Activated CD8-positive, alpha-beta T cell treated with anti-CD3 and anti-CD28 coated beads for 36 hours (primary cell): ENCODE measurements around the gene SERPINB12. TPM values are rescaled to one million over a fixed set of nuclear protein-coding genes. Genes with fewer than 3 reads are reported as not detected.
A peak's percentile ranks its signal among the peaks of the same experiment; 100 is the strongest.

Experiments
- ATAC-seq: fragments of 200-7000 bp; cut with Tn5 transposase; one replicate; pipeline ENCODE4 v1.10.0; 2021; ENCODE audit warnings: mild to moderate bottlenecking, moderate library complexity
- CTCF ChIA-PET: fragments of 350-600 bp; sonication (Branson Sonifier 250); formaldehyde crosslinking; loops from one replicate; lab custom pipeline; 2021; ENCODE audit warnings: antibody characterized with exemption; lab: Charles Lee
- POLR2A ChIA-PET: fragments of 350-600 bp; sonication (Branson Sonifier 250); formaldehyde crosslinking; loops from one replicate; lab custom pipeline; 2021; ENCODE audit warnings: antibody characterized with exemption; lab: Charles Lee
- DNase-seq: peaks from one replicate; pipeline ENCODE4 v3.0.0-alpha.2; 2020
- H3K27ac Mint-ChIP-seq: one replicate; pipeline ENCODE4 v1.8.0; 2021; ENCODE audit warnings: mild to moderate bottlenecking, mixed read lengths
- H3K27me3 Mint-ChIP-seq: one replicate; pipeline ENCODE4 v1.8.0; 2021; ENCODE audit warnings: mixed read lengths
- H3K36me3 Mint-ChIP-seq: one replicate; pipeline ENCODE4 v1.8.0; 2021; ENCODE audit warnings: low read depth, mixed read lengths
- H3K4me1 Mint-ChIP-seq: one replicate; pipeline ENCODE4 v1.8.0; 2021; ENCODE audit warnings: low read depth, mixed read lengths
- H3K4me3 Mint-ChIP-seq: one replicate; pipeline ENCODE4 v1.8.0; 2021; ENCODE audit warnings: mild to moderate bottlenecking, moderate library complexity, mixed read lengths
- H3K9me3 Mint-ChIP-seq: one replicate; pipeline ENCODE4 v1.8.0; 2021; ENCODE audit warnings: mixed read lengths
- intact Hi-C: fragments of 100-400 bp; cut with micrococcal nuclease; formaldehyde crosslinking; loops from one replicate; pipeline ENCODE4 v1.10.0; 2022
- total RNA-seq, 2 experiments: library from RNA; stranded (reverse); gene quantifications; one replicate each; pipeline ENCODE4 v1.2.3, GENCODE V29; 2021
- TF ChIP-seq, protein P1 (sequence below): fragments of 200-600 bp; IDR thresholded peaks from one replicate; pipeline ENCODE4 v1.8.0; 2022; ENCODE audit warnings: antibody characterized with exemption, mild to moderate bottlenecking

Gene SERPINB12
- total RNA-seq, 2 experiments from 2014 or later = not detected

DNA sequence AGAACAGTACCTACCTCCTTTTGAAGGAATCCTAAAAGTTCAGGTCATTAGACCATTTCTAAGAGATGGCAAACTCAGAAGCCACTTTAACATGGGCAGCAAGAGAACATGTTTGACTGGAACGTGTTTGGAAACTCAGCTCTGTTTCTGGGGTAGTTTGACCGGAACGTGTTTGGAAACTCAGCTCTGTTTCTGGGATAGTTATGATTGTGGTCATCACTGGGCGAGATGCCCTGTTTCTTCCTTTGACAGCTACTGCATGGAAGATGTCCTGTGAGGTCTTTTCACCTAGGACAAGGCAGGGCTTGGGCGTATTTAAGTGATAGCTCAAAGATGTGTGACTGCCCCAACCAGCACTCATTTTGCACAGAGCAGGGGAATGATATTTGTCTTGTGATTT is 25.1 kb downstream of the SERPINB12 start:
- POLR2A ChIA-PET = no interaction called here
- no peak for DNase-seq
- Mint-ChIP-seq H3K27me3 (peaks cover 4% of the 10 kb centered on the region), H3K27ac (no peak overlapping the region), H3K4me3 (no peak overlapping the region), H3K36me3 (no peaks in the 10 kb centered on the region), H3K4me1 (no peaks in the 10 kb centered on the region), H3K9me3 (no peaks in the 10 kb centered on the region)
- CTCF ChIA-PET = interaction anchor here (0.7 to 5.7 kb wide), 3 partner anchors 10 to 370 kb away, joined by 3 to 40 read pairs (median 14); no protein-coding TSS in a partner anchor
- TF ChIP-seq, protein P1, sequence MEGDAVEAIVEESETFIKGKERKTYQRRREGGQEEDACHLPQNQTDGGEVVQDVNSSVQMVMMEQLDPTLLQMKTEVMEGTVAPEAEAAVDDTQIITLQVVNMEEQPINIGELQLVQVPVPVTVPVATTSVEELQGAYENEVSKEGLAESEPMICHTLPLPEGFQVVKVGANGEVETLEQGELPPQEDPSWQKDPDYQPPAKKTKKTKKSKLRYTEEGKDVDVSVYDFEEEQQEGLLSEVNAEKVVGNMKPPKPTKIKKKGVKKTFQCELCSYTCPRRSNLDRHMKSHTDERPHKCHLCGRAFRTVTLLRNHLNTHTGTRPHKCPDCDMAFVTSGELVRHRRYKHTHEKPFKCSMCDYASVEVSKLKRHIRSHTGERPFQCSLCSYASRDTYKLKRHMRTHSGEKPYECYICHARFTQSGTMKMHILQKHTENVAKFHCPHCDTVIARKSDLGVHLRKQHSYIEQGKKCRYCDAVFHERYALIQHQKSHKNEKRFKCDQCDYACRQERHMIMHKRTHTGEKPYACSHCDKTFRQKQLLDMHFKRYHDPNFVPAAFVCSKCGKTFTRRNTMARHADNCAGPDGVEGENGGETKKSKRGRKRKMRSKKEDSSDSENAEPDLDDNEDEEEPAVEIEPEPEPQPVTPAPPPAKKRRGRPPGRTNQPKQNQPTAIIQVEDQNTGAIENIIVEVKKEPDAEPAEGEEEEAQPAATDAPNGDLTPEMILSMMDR = no peak
- intact Hi-C loops = no loop called here
- no peak for ATAC-seq

DNA sequence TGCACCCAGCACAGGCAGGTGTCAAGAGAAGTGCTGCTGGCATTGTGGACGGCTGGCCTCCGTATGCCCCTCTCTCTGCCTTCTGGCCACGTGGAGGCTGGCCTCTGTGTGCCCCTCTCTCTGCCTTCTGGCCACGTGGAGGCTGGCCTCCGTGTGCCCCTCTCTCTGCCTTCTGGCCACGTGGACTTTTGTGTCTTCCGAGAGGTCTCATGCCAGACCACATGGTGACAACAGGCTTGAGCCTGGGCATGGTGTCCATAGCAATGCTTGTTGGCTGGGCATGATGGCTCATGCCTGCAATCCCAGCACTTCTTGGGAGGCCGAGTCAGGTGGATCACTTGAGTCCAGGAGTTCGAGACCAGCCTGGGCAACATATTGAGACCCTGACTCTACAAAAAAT is 25.7 kb downstream of the SERPINB12 start:
- Mint-ChIP-seq H3K27me3 (peaks cover 8% of the 10 kb centered on the region), H3K36me3 (no peaks in the 10 kb centered on the region), H3K4me1 (no peaks in the 10 kb centered on the region), H3K27ac (no peak overlapping the region), H3K4me3 (no peak overlapping the region), H3K9me3 (no peaks in the 10 kb centered on the region)
- no peak for DNase-seq
- POLR2A ChIA-PET = no interaction called here
- TF ChIP-seq, protein P1 = no peak
- intact Hi-C loops = no loop called here
- ATAC-seq = no peak
- CTCF ChIA-PET = interaction anchor here (3.1 to 5.7 kb wide), 2 partner anchors 10 to 49 kb away, joined by 14 to 40 read pairs; no protein-coding TSS in a partner anchor

DNA sequence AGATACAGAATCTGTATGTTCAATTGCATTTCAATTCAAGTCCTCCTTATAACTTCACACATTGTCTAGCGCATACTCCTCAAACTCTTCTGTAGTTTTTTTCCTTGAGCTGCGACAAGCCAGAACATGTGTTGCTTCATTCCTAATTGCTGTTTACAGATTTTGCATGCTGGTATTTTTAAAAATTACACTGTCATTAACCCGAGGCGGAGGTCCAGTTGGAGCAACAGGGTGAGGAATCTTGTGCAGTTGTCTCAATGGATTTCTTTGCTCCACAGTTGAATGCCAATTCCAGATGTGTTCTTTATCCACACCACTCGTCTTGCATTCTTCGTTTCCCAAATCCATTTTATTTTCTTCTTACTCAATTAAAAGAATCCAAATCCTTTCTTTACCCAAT is 28.6 kb downstream of the SERPINB12 start:
- H3K4me1 Mint-ChIP-seq = no peaks in the 10 kb centered on the region
- H3K27me3 Mint-ChIP-seq = peaks cover 8% of the 10 kb centered on the region
- no peaks in the 10 kb centered on the region for H3K36me3 Mint-ChIP-seq

DNA sequence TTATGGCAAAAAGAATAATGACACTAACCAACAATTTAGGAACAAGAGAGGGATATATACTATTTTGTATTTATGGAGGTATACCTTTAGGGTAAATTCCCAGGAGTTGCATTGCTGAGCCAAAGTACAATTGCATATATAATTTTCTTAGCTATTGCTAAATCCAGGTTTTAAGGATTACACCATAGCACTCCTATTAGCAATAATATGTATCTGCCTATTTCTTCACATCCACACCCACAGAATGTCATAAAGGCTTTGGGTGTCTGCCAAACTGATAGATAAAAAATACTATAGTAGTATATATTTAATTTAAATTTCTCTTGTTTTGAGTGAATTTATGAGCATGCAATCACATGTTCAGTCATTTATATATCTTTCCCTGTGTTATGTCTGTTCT is 33.5 kb downstream of the SERPINB12 start:
- H3K27ac Mint-ChIP-seq = no peak overlapping the region
- ChIA-PET POLR2A (interaction anchor here (0.6 kb wide), 1 partner anchor 141 kb away, joined by 4 read pairs; no protein-coding TSS in a partner anchor), CTCF (interaction anchor here (1.3 to 6.7 kb wide), 3 partner anchors 9 to 64 kb away, joined by 4 to 125 read pairs (median 40); no protein-coding TSS in a partner anchor)
- peaks cover 9% of the 10 kb centered on the region for H3K27me3 Mint-ChIP-seq
- TF ChIP-seq, protein P1 = no peak
- no peak for DNase-seq
- H3K4me3 Mint-ChIP-seq = no peak overlapping the region
- no peaks in the 10 kb centered on the region for H3K4me1 Mint-ChIP-seq
- no peaks in the 10 kb centered on the region for H3K36me3 Mint-ChIP-seq
- no peak for ATAC-seq
- no peaks in the 10 kb centered on the region for H3K9me3 Mint-ChIP-seq
- intact Hi-C loops = loop anchor here (5.0 kb wide), 1 partner anchor 58 kb away; no protein-coding TSS in a partner anchor

More for the DNA sequence above, 28.6 kb downstream of the SERPINB12 start:
- TF ChIP-seq, protein P1 = no peak
- no peak overlapping the region for H3K27ac Mint-ChIP-seq
- POLR2A ChIA-PET = no interaction called here
- ATAC-seq (no peak), DNase-seq (no peak)
- intact Hi-C loops = no loop called here
- no peaks in the 10 kb centered on the region for H3K9me3 Mint-ChIP-seq
- no peak overlapping the region for H3K4me3 Mint-ChIP-seq
- CTCF ChIA-PET = no interaction called here

DNA sequence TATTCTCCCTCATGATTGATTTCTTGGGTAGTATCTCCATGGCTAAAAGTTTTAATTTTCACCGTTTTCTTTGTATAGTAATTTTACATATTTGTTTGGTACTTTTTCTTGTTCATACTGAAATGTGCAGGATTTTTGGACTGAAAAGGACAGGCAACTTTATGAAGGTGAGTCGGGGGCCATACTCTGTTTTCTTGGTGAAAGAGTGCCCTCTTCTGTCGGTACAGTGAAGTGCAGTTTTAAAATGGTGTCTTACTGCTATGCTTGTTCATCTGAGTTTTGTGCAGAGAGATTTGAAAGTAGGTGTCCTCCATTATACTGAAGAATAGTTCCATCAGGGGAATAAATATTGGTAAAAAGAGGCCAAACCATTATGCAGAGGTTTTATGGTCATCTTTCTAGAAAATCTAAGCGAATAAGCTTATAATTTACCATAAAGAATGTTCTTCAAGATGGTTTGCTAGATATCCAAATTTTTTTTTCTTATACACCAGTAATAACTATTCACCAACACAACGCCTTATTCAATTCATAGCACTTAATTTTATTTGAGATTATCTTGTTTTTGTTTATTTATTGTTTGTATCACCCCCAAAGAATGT is 36.3 kb downstream of the SERPINB12 start:
- Mint-ChIP-seq H3K4me3 (no peak overlapping the region), H3K4me1 (no peaks in the 10 kb centered on the region), H3K27ac (no peak overlapping the region), H3K9me3 (no peaks in the 10 kb centered on the region), H3K36me3 (no peaks in the 10 kb centered on the region), H3K27me3 (peaks cover 9% of the 10 kb centered on the region)
- TF ChIP-seq, protein P1 = peak; percentile 63
- CTCF ChIA-PET = interaction anchor here (0.7 to 6.7 kb wide), 16 partner anchors 9 to 521 kb away, joined by 3 to 125 read pairs (median 6); partner anchors contain the start of gene SERPINB13
- POLR2A ChIA-PET = no interaction called here
- DNase-seq (peak; percentile 28), ATAC-seq (peak; percentile 51)
- intact Hi-C loops = loop anchor here (5.0 kb wide), 1 partner anchor 61 kb away; no protein-coding TSS in a partner anchor
